ENCODE results near the gene CSNK1E.

The CSNK1E gene

DNA sequence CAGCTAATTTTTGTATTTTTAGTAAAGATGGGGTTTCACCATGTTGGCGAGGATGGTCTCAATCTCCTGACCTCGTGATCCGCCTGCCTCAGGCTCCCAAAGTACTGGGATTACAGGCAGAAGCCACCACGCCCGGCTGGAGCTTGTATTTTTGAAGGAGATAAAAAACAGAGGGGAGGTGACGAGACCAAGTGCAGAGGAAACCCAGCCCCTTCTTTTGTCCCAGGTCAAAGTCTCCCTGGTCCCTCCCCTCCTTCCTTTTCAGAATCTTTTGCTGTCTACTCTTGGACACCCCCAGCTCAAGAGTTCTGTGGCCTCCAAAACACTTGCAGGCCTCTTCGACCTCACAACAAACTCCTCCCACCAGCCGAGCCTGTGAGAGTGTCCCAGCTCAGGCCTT, 32.2 kb downstream of the CSNK1E start:
- H3K27me3 ChIP-seq (ENCODE audit: control insufficient read depth, low read length), result no peaks in the 10 kb centered on the region
- H3K79me2 ChIP-seq (ENCODE audit: control insufficient read depth, low read length), result no peaks in the 10 kb centered on the region
- H3F3A ChIP-seq (ENCODE audit: control insufficient read depth, insufficient read depth), result peaks cover 2% of the 10 kb centered on the region; the same call in 1 of the 2 replicates
- H3K9me3 ChIP-seq (ENCODE audit: control insufficient read depth, insufficient read depth, low read length), result no peaks in the 10 kb centered on the region
- no peak overlapping the region for H3K4me2 ChIP-seq (ENCODE audit: low read length)
- H3K36me3 ChIP-seq (ENCODE audit: control insufficient read depth, low read length), result peaks cover 7% of the 10 kb centered on the region; the same call in 1 of the 2 replicates
- H4K20me1 ChIP-seq (ENCODE audit: control insufficient read depth, insufficient read depth, low read depth, low read length), result no peaks in the 10 kb centered on the region
- H3K27ac ChIP-seq (ENCODE audit: low read depth, low read length), result no peak overlapping the region
- TF ChIP-seq EZH2phosphoT487 (IDR thresholded peaks at IDR 0.05; ENCODE audit: borderline replicate concordance, low read length), result no peak
- TF ChIP-seq, protein P1, sequence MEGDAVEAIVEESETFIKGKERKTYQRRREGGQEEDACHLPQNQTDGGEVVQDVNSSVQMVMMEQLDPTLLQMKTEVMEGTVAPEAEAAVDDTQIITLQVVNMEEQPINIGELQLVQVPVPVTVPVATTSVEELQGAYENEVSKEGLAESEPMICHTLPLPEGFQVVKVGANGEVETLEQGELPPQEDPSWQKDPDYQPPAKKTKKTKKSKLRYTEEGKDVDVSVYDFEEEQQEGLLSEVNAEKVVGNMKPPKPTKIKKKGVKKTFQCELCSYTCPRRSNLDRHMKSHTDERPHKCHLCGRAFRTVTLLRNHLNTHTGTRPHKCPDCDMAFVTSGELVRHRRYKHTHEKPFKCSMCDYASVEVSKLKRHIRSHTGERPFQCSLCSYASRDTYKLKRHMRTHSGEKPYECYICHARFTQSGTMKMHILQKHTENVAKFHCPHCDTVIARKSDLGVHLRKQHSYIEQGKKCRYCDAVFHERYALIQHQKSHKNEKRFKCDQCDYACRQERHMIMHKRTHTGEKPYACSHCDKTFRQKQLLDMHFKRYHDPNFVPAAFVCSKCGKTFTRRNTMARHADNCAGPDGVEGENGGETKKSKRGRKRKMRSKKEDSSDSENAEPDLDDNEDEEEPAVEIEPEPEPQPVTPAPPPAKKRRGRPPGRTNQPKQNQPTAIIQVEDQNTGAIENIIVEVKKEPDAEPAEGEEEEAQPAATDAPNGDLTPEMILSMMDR (IDR thresholded peaks at IDR 0.05; ENCODE audit: low read depth, low read length, poor library complexity, severe bottlenecking), result no peak
- H3K4me3 ChIP-seq (ENCODE audit: low read length), result no peak overlapping the region
- H3K4me1 ChIP-seq (ENCODE audit: control insufficient read depth, low read length), result peaks cover 3% of the 10 kb centered on the region
- no peaks in the 10 kb centered on the region for H3K9me2 ChIP-seq (replicated peaks; ENCODE audit: control insufficient read depth, low read length)

DNA sequence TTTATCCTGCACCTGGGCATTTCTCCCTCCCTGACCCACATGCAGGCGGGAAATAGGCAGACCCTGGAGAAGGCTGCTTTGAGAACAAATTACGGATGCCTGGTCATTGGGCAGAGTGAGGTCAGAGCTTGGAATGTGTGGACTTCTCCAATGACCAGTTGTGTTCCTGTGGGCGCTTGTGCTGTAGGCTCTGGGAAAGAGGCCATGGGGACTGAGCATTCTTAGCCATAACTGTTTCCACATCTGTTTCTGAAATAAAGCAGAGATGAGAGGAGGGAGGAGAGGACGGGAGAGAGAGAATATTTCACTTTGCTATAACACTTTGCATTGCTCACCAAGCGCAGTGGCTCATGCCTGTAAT, 33.2 kb downstream of the CSNK1E start:
- no peaks in the 10 kb centered on the region for H3F3A ChIP-seq (ENCODE audit: control insufficient read depth, insufficient read depth)
- H4K20me1 ChIP-seq (ENCODE audit: control insufficient read depth, insufficient read depth, low read depth, low read length), result no peaks in the 10 kb centered on the region
- no peak overlapping the region for H3K4me2 ChIP-seq (ENCODE audit: low read length)
- H3K27me3 ChIP-seq (ENCODE audit: control insufficient read depth, low read length), result no peaks in the 10 kb centered on the region
- H3K4me1 ChIP-seq (ENCODE audit: control insufficient read depth, low read length), result no peaks in the 10 kb centered on the region
- no peaks in the 10 kb centered on the region for H3K9me3 ChIP-seq (ENCODE audit: control insufficient read depth, insufficient read depth, low read length)
- H3K36me3 ChIP-seq (ENCODE audit: control insufficient read depth, low read length), result no peaks in the 10 kb centered on the region
- no peaks in the 10 kb centered on the region for H3K9me2 ChIP-seq (replicated peaks; ENCODE audit: control insufficient read depth, low read length)
- H3K4me3 ChIP-seq (ENCODE audit: low read length), result no peak overlapping the region
- H3K27ac ChIP-seq (ENCODE audit: low read depth, low read length), result no peak overlapping the region
- no peak for TF ChIP-seq EZH2phosphoT487 (IDR thresholded peaks at IDR 0.05; ENCODE audit: borderline replicate concordance, low read length)
- TF ChIP-seq, protein P1 (IDR thresholded peaks at IDR 0.05; ENCODE audit: low read depth, low read length, poor library complexity, severe bottlenecking), result no peak
- H3K79me2 ChIP-seq (ENCODE audit: control insufficient read depth, low read length), result no peaks in the 10 kb centered on the region

DNA sequence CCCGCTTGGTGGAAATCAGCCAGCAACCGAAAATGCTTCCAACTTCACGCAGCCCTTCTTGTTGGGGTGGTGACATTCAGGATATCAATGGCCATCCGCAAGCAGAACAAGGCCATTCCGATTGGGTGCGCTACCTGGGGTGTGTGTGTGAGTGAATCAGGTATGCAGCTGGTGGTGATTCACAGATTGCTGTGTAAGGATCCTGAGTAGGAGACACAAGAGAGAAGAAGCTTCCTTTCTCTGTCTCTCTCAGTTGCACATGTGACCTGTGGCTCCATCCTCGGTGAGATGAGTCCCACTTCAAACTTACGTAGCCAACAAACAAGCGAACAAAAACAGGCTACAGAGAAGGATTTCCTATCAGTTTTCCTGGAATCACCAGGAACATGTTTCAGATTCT, 34.8 kb downstream of the CSNK1E start:
- Histone ChIP-seq H3K9me2 (replicated peaks; ENCODE audit: control insufficient read depth, low read length) (no peaks in the 10 kb centered on the region), H3K36me3 (ENCODE audit: control insufficient read depth, low read length) (no peaks in the 10 kb centered on the region), H3F3A (ENCODE audit: control insufficient read depth, insufficient read depth) (no peaks in the 10 kb centered on the region), H3K27ac (ENCODE audit: low read depth, low read length) (no peak overlapping the region), H3K9me3 (ENCODE audit: control insufficient read depth, insufficient read depth, low read length) (no peaks in the 10 kb centered on the region), H3K4me1 (ENCODE audit: control insufficient read depth, low read length) (no peaks in the 10 kb centered on the region), H4K20me1 (ENCODE audit: control insufficient read depth, insufficient read depth, low read depth, low read length) (no peaks in the 10 kb centered on the region), H3K4me3 (ENCODE audit: low read length) (no peak overlapping the region), H3K79me2 (ENCODE audit: control insufficient read depth, low read length) (no peaks in the 10 kb centered on the region), H3K27me3 (ENCODE audit: control insufficient read depth, low read length) (no peaks in the 10 kb centered on the region), H3K4me2 (ENCODE audit: low read length) (no peak overlapping the region)
- TF ChIP-seq, protein P1 (IDR thresholded peaks at IDR 0.05; ENCODE audit: low read depth, low read length, poor library complexity, severe bottlenecking), result no peak
- TF ChIP-seq EZH2phosphoT487 (IDR thresholded peaks at IDR 0.05; ENCODE audit: borderline replicate concordance, low read length), result no peak

DNA sequence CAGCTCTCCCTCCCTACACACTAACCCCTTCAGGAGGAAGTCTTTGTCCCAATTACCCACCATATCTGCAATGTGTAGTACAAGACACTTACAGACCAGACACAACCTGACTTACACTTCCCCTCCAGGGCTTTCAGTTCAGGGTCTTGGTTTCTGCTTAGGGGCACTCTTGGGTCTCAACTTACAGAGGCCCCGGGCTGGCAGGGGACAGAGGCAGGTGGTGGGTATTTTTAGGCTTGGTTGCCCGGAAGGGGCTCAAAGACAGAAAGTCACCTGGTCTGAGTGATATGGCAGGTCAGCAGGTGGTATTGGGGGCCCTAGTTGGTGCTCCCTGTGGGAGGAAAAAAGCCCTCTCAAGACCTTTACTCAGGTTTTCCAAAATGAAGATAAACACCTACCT, 41.1 kb downstream of the CSNK1E start:
- no peak overlapping the region for H3K4me3 ChIP-seq (ENCODE audit: low read length)
- no peak overlapping the region for H3K4me2 ChIP-seq (ENCODE audit: low read length)
- no peaks in the 10 kb centered on the region for H3K36me3 ChIP-seq (ENCODE audit: control insufficient read depth, low read length)
- peaks cover 25% of the 10 kb centered on the region for H3K4me1 ChIP-seq (ENCODE audit: control insufficient read depth, low read length)
- no peaks in the 10 kb centered on the region for H3F3A ChIP-seq (ENCODE audit: control insufficient read depth, insufficient read depth)
- TF ChIP-seq, protein P1 (IDR thresholded peaks at IDR 0.05; ENCODE audit: low read depth, low read length, poor library complexity, severe bottlenecking), result no peak
- no peak for TF ChIP-seq EZH2phosphoT487 (IDR thresholded peaks at IDR 0.05; ENCODE audit: borderline replicate concordance, low read length)
- peaks cover 6% of the 10 kb centered on the region; the same call in 1 of the 2 replicates for H4K20me1 ChIP-seq (ENCODE audit: control insufficient read depth, insufficient read depth, low read depth, low read length)
- H3K27ac ChIP-seq (ENCODE audit: low read depth, low read length), result no peak overlapping the region
- H3K9me3 ChIP-seq (ENCODE audit: control insufficient read depth, insufficient read depth, low read length), result no peaks in the 10 kb centered on the region
- H3K9me2 ChIP-seq (replicated peaks; ENCODE audit: control insufficient read depth, low read length), result no peaks in the 10 kb centered on the region
- H3K27me3 ChIP-seq (ENCODE audit: control insufficient read depth, low read length), result peaks cover 7% of the 10 kb centered on the region
- H3K79me2 ChIP-seq (ENCODE audit: control insufficient read depth, low read length), result peaks cover 12% of the 10 kb centered on the region
